K562 (cell line): ENCODE results near the gene ITPR2. TPM values are rescaled to one million over a fixed set of nuclear protein-coding genes. Genes with fewer than 3 reads are reported as not detected.

Experiments
- ATAC-seq: fragments of 200-7000 bp; cut with Tn5 transposase; 3 replicates; pipeline ENCODE4 v1.9.1; 2020; ENCODE audit warnings: moderate library complexity
- BruUV-seq: library from RNA; stranded (reverse); fragments of 400-500 nt; replicated peaks from 2 replicates; lab custom pipeline; 2021; lab: Mats Ljungman, UMichigan
- CTCF ChIA-PET: fragments of 300-600 bp; formaldehyde crosslinking; extraction: SDS; loops from one replicate; lab custom pipeline; 2021; ENCODE audit warnings: low intra/inter-chr PET ratio; lab: Yijun Ruan, JAX
- POLR2A ChIA-PET: fragments of 300-600, 350-650 bp; sonication (Branson Sonifier 250); formaldehyde crosslinking; extraction: SDS; loops from one replicate; lab custom pipeline; 2021; ENCODE audit warnings: antibody characterized with exemption, inconsistent platforms; lab: Yijun Ruan, JAX
- DNase-seq, 4 experiments: peaks; one replicate each; pipeline versions ENCODE4 v3.0.0 to v3.0.0-alpha.2; 2011 to 2018; ENCODE audit warnings: low spot score in 3 of 4, mixed read lengths in 3 of 4; ENCODE audit errors: extremely low read depth in 1 of 4
- FAIRE-seq: peaks from 2 replicates; lab custom pipeline; 2011; peaks lifted over from hg19 to GRCh38; lab: Jason Lieb, UNC
- H2AFZ ChIP-seq: 2 replicates; pipeline ENCODE4 v1.6.0; 2011; ENCODE audit warnings: low read depth, low read length, control low read depth, inconsistent platforms
- H3K27ac ChIP-seq: fragments of 200-600 bp; 3 replicates; pipeline ENCODE4 v1.8.0; 2011; ENCODE audit warnings: low read depth, mild to moderate bottlenecking, control low read depth, inconsistent platforms, low read length, moderate library complexity, mixed read lengths; ENCODE audit errors: extremely low read depth
- H3K27me3 ChIP-seq, 2 experiments: fragments of 300-600 bp in 1 of 2; 2 replicates in 1 of 2; 3 replicates in 1 of 2; pipeline versions ENCODE4 v1.6.0 to v1.8.0; 2011; ENCODE audit warnings: inconsistent platforms in 2 of 2, low read length in 2 of 2, mild to moderate bottlenecking in 1 of 2, mixed read lengths in 1 of 2, moderate library complexity in 1 of 2; ENCODE audit not compliant: control insufficient read depth in 2 of 2, insufficient read depth in 2 of 2
- H3K36me3 ChIP-seq: fragments of 300-600 bp; 3 replicates; pipeline ENCODE4 v1.8.0; 2011; ENCODE audit warnings: mild to moderate bottlenecking, low read length, inconsistent platforms; ENCODE audit not compliant: control insufficient read depth, insufficient read depth
- H3K4me1 ChIP-seq, 2 experiments: fragments of 200-600 bp in 1 of 2; replicated peaks in 1 of 2; 2 replicates in 1 of 2; 3 replicates in 1 of 2; pipeline versions ENCODE4 v1.5.1 to v1.8.0; 2011; ENCODE audit warnings: inconsistent platforms in 2 of 2, low read length in 2 of 2, mild to moderate bottlenecking in 1 of 2, mixed read lengths in 1 of 2, moderate library complexity in 1 of 2; ENCODE audit not compliant: control insufficient read depth in 2 of 2, insufficient read depth in 2 of 2
- H3K4me2 ChIP-seq: 2 replicates; pipeline ENCODE4 v1.6.1; 2011; ENCODE audit warnings: low read length, control low read depth, inconsistent platforms, mixed read lengths; ENCODE audit not compliant: insufficient read depth
- H3K4me3 ChIP-seq: fragments of 200-600 bp; sonication (generic), shearing (Covaris generic); 2 replicates; pipeline ENCODE4 v1.5.1; 2016; ENCODE audit warnings: control low read depth, inconsistent platforms
- H3K79me2 ChIP-seq: fragments of 200-600 bp; 3 replicates; pipeline ENCODE4 v1.8.0; 2011; ENCODE audit warnings: low read length, inconsistent platforms; ENCODE audit not compliant: control insufficient read depth, insufficient read depth
- H3K9ac ChIP-seq, 2 experiments: 2 replicates each; pipeline versions ENCODE4 v1.6.0 to v1.6.1; 2011; ENCODE audit warnings: low read depth in 2 of 2, low read length in 2 of 2, control low read depth in 1 of 2, inconsistent platforms in 1 of 2, mild to moderate bottlenecking in 1 of 2, mixed read lengths in 1 of 2; ENCODE audit not compliant: insufficient read depth in 1 of 2
- H3K9me1 ChIP-seq: one replicate; pipeline ENCODE4 v1.6.0; 2011; ENCODE audit warnings: inconsistent platforms, mild to moderate bottlenecking, low read length, moderate library complexity; ENCODE audit not compliant: control insufficient read depth, insufficient read depth
- H3K9me3 ChIP-seq: replicated peaks from 2 replicates; pipeline ENCODE4 v1.5.1; 2011; ENCODE audit warnings: low read depth, low read length, inconsistent platforms; ENCODE audit not compliant: control insufficient read depth, insufficient read depth
- H4K20me1 ChIP-seq: replicated peaks from 2 replicates; pipeline ENCODE4 v1.6.1; 2011; ENCODE audit warnings: low read length, inconsistent platforms, mixed read lengths; ENCODE audit not compliant: control insufficient read depth, insufficient read depth
- LCOR ChIP-seq: sonication (generic); formaldehyde crosslinking; IDR thresholded peaks from 2 replicates; pipeline ENCODE4 v1.8.0; 2022; ENCODE audit warnings: mild to moderate bottlenecking, missing genetic modification reagents
- SUPT5H ChIP-seq: fragments of 450-650 bp; IDR thresholded peaks from 2 replicates; pipeline ENCODE4 v1.6.1; 2016
- ZNF354B ChIP-seq: fragments of 250-450 bp; sonication (Bioruptor Pico); IDR thresholded peaks from 2 replicates; pipeline ENCODE4 v1.4.0; 2020
- ZNF699 ChIP-seq: fragments of 250-450 bp; sonication (Bioruptor Pico); IDR thresholded peaks from 2 replicates; pipeline ENCODE4 v1.8.0; 2021; ENCODE audit warnings: mild to moderate bottlenecking, moderate library complexity; ENCODE audit not compliant: insufficient replicate concordance
- ZNF740 ChIP-seq, 3 experiments: fragments of 200-800 bp in 1 of 3; sonication (Bioruptor generic) in 1 of 3; sonication (generic) in 1 of 3; formaldehyde crosslinking in 1 of 3; IDR thresholded peaks; 2 replicates each; pipeline versions ENCODE4 v1.6.1 to v1.8.0; 2016 to 2022; ENCODE audit warnings: mild to moderate bottlenecking in 2 of 3, missing compliant biosample characterization in 2 of 3, missing genetic modification characterization in 2 of 3, missing genetic modification reagents in 1 of 3
- ZNF76 ChIP-seq: fragments of 250-450 bp; sonication (Bioruptor Pico); IDR thresholded peaks from 2 replicates; pipeline ENCODE4 v1.4.0; 2020; ENCODE audit warnings: mild to moderate bottlenecking, moderate library complexity, borderline replicate concordance
- WGBS: fragments of 100-300 bp; shearing (Covaris generic); methylation state at CpG from one replicate; pipeline ENCODE4 v1.1.6; 2016; ENCODE audit warnings: low coverage, mixed read lengths; ENCODE audit not compliant: insufficient coverage; ENCODE audit errors: missing lambda C conversion rate; 5-methylcytosine and 5-hydroxymethylcytosine counted together
- in situ Hi-C: fragments of 300-500 bp; cut with MboI; formaldehyde crosslinking; loops from 4 replicates; pipeline ENCODE4 v1.15.0; 2018; ENCODE audit warnings: inconsistent platforms, mixed read lengths
- intact Hi-C: fragments of 100-400 bp; cut with micrococcal nuclease; formaldehyde crosslinking; loops from 2 replicates; pipeline ENCODE4 v1.14.2; 2022
- polyA plus RNA-seq, 8 experiments: library from polyadenylated mRNA; depleted of rRNA in 4 of 8; stranded (reverse) in 5 of 8; unstranded in 3 of 8; fragments of >200 nt; fragmentation: Nextera tagmentation in 2 of 8; fragmentation: Illumina TruSeq in 1 of 8; extraction: Ambion mirVana in 2 of 8; extraction: Trizol in 1 of 8; gene quantifications; 2 replicates each; pipeline versions ENCODE4 v1.2.1 to v1.2.3, GENCODE V29; 2011 to 2014; ENCODE audit warnings: inconsistent platforms in 1 of 8, missing spikeins in 1 of 8
- total RNA-seq, 7 experiments: library from RNA; depleted of rRNA in 6 of 7; stranded (reverse); fragments of >200 nt in 6 of 7; fragmentation: Illumina TruSeq in 2 of 7; extraction: Trizol in 2 of 7; gene quantifications; 2 replicates each; pipeline versions ENCODE4 v1.2.1 to v1.2.3, GENCODE V29; 2011 to 2021; ENCODE audit warnings: low replicate concordance in 1 of 7
- TF ChIP-seq, protein P1 (sequence below), 2 experiments: fragments of 450-650 bp; conservative IDR thresholded peaks; 2 replicates each; pipeline ENCODE4 v1.6.1; 2017; ENCODE audit warnings: mild to moderate bottlenecking in 2 of 2, moderate library complexity in 2 of 2

ITPR2 gene
- total and polyA plus RNA-seq, 9 of the 15 experiments (the other 6 are each of a cell fraction or from before 2014, with no cell fraction given), result 0.21 to 3.3 (median 0.95) TPM

- H2AFZ ChIP-seq, result no peak overlapping the region
- intact Hi-C loops (no loop called here), in situ Hi-C loops (no loop called here)
- no peak overlapping the region for H3K4me2 ChIP-seq
- WGBS, result 0% methylated on average over 1 of the region's 1 CpG
- no peaks in the 10 kb centered on the region for H4K20me1 ChIP-seq
- FAIRE-seq, result no peak
- no peak for DNase-seq
- ChIA-PET POLR2A (interaction anchor here (1.2 kb wide), 1 partner anchor 12 kb away, joined by 3 read pairs; no protein-coding TSS in a partner anchor), CTCF (no interaction called here)
- H3K27me3 ChIP-seq, result peaks cover 0 to 7% of the 10 kb centered on the region in 2 experiments; a peak in 2 of 5 replicates
- no TSS peak for BruUV-seq
- no peaks in the 10 kb centered on the region for H3K36me3 ChIP-seq
- no peak overlapping the region for H3K27ac ChIP-seq
- H3K9ac ChIP-seq, result no peak overlapping the region
- no peaks in the 10 kb centered on the region for H3K4me1 ChIP-seq
- no peaks in the 10 kb centered on the region for H3K9me3 ChIP-seq
- H3K4me3 ChIP-seq, result no peak overlapping the region
- H3K79me2 ChIP-seq, result no peaks in the 10 kb centered on the region
- no peaks in the 10 kb centered on the region for H3K9me1 ChIP-seq
- TF ChIP-seq ZNF740 (CRISPR knock-in tag; IDR thresholded peaks at IDR 0.05) (no peak), ZNF740 (tag; IDR thresholded peaks at IDR 0.05) (no peak), ZNF354B (no peak), ZNF76 (CRISPR knock-in tag) (no peak), LCOR (CRISPR knock-in tag) (no peak), SUPT5H (no peak), ZNF699 (CRISPR knock-in tag) (no peak)
- TF ChIP-seq, protein P1, sequence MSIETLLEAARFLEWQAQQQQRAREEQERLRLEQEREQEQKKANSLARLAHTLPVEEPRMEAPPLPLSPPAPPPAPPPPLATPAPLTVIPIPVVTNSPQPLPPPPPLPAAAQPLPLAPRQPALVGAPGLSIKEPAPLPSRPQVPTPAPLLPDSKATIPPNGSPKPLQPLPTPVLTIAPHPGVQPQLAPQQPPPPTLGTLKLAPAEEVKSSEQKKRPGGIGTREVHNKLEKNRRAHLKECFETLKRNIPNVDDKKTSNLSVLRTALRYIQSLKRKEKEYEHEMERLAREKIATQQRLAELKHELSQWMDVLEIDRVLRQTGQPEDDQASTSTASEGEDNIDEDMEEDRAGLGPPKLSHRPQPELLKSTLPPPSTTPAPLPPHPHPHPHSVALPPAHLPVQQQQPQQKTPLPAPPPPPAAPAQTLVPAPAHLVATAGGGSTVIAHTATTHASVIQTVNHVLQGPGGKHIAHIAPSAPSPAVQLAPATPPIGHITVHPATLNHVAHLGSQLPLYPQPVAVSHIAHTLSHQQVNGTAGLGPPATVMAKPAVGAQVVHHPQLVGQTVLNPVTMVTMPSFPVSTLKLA (conservative IDR thresholded peaks at IDR 0.05), result no peak
- ATAC-seq, result no peak
Observed at GRCh38 chr12:26361964-26362363, 471.0 kb downstream of the ITPR2 start.
